Neuron (in vitro differentiated cells): ENCODE measurements around the gene UTS2B.
"Not testable (repeated sequence)": the region's sequence is repeated elsewhere in the genome, so short reads cannot be mapped to it uniquely, and the experiment has no call there.

ENCODE experiments used
- H2AFZ ChIP-seq: one replicate; pipeline ENCODE4 v1.6.1; 2013; ENCODE audit warnings: low read depth, mild to moderate bottlenecking, inconsistent platforms, low read length, moderate library complexity
- H3K27me3 ChIP-seq: one replicate; pipeline ENCODE4 v1.6.1; 2013; ENCODE audit warnings: low read length; ENCODE audit not compliant: insufficient read depth
- H3K36me3 ChIP-seq: one replicate; pipeline ENCODE4 v1.6.1; 2013; ENCODE audit warnings: low read length; ENCODE audit not compliant: insufficient read depth
- H3K4me1 ChIP-seq: one replicate; pipeline ENCODE4 v1.6.1; 2013; ENCODE audit warnings: low read length; ENCODE audit not compliant: insufficient read depth
- H3K4me3 ChIP-seq: 2 replicates; pipeline ENCODE4 v1.5.1; 2013; ENCODE audit warnings: mild to moderate bottlenecking, low read length, moderate library complexity
- H3K9me3 ChIP-seq: one replicate; pipeline ENCODE4 v1.6.1; 2013; ENCODE audit warnings: low read length

The UTS2B gene

GRCh38 chr3:191280111-191280510, 50.2 kb downstream of the UTS2B start:
- Histone ChIP-seq H3K9me3 (no peaks in the 10 kb centered on the region), H2AFZ (no peak overlapping the region), H3K27me3 (no peaks in the 10 kb centered on the region), H3K4me3 (no peak overlapping the region), H3K36me3 (no peaks in the 10 kb centered on the region), H3K4me1 (no peaks in the 10 kb centered on the region)

- Histone ChIP-seq H3K4me1 (no peaks in the 10 kb centered on the region), H3K4me3 (no peak overlapping the region), H3K36me3 (no peaks in the 10 kb centered on the region), H3K27me3 (no peaks in the 10 kb centered on the region), H3K9me3 (no peaks in the 10 kb centered on the region), H2AFZ (no peak overlapping the region)
Observed at GRCh38 chr3:191275751-191276150, 54.6 kb downstream of the UTS2B start.

- not testable (repeated sequence) for H3K9me3 ChIP-seq
Observed at GRCh38 chr3:191275244-191275643, 55.1 kb downstream of the UTS2B start.

GRCh38 chr3:191269289-191270085, 60.8 kb downstream of the UTS2B start:
- H3K4me1 ChIP-seq = peaks cover 3% of the 10 kb centered on the region
- H3K4me3 ChIP-seq = no peak overlapping the region
- no peak overlapping the region for H2AFZ ChIP-seq
- H3K9me3 ChIP-seq = no peaks in the 10 kb centered on the region
- H3K36me3 ChIP-seq = no peaks in the 10 kb centered on the region
- H3K27me3 ChIP-seq = no peaks in the 10 kb centered on the region

More at GRCh38 chr3:191275244-191275643, 55.1 kb downstream of the UTS2B start:
- not testable (repeated sequence) for H3K4me1 ChIP-seq, H3K27me3 ChIP-seq, H3K4me3 ChIP-seq, H2AFZ ChIP-seq, H3K36me3 ChIP-seq

- Histone ChIP-seq H3K4me1 (peaks cover 3% of the 10 kb centered on the region), H3K4me3 (no peak overlapping the region), H3K9me3 (no peaks in the 10 kb centered on the region), H2AFZ (no peak overlapping the region), H3K27me3 (no peaks in the 10 kb centered on the region), H3K36me3 (no peaks in the 10 kb centered on the region)
Observed at GRCh38 chr3:191268737-191269136, 61.6 kb downstream of the UTS2B start.

GRCh38 chr3:191263850-191264249, 66.5 kb downstream of the UTS2B start:
- no peaks in the 10 kb centered on the region for H3K9me3 ChIP-seq
- H3K36me3 ChIP-seq = no peaks in the 10 kb centered on the region
- no peaks in the 10 kb centered on the region for H3K27me3 ChIP-seq
- no peak overlapping the region for H2AFZ ChIP-seq
- H3K4me1 ChIP-seq = peaks cover 3% of the 10 kb centered on the region
- no peak overlapping the region for H3K4me3 ChIP-seq

- H3K4me1 ChIP-seq = peaks cover 3% of the 10 kb centered on the region
- no peaks in the 10 kb centered on the region for H3K36me3 ChIP-seq
- no peak overlapping the region for H3K4me3 ChIP-seq
- no peak overlapping the region for H2AFZ ChIP-seq
- no peaks in the 10 kb centered on the region for H3K27me3 ChIP-seq
- no peaks in the 10 kb centered on the region for H3K9me3 ChIP-seq
Observed at GRCh38 chr3:191263365-191263764, 67.0 kb downstream of the UTS2B start.

GRCh38 chr3:191262650-191263049, 67.7 kb downstream of the UTS2B start:
- Histone ChIP-seq H2AFZ (no peak overlapping the region), H3K9me3 (no peaks in the 10 kb centered on the region), H3K4me3 (no peak overlapping the region), H3K36me3 (no peaks in the 10 kb centered on the region), H3K4me1 (peaks cover 7% of the 10 kb centered on the region), H3K27me3 (no peaks in the 10 kb centered on the region)

- Histone ChIP-seq H2AFZ (no peak overlapping the region), H3K36me3 (no peaks in the 10 kb centered on the region), H3K4me1 (peaks cover 4% of the 10 kb centered on the region), H3K9me3 (no peaks in the 10 kb centered on the region), H3K27me3 (no peaks in the 10 kb centered on the region), H3K4me3 (no peak overlapping the region)
Observed at GRCh38 chr3:191261304-191261638, 69.1 kb downstream of the UTS2B start.

- H3K4me1 ChIP-seq = peaks cover 4% of the 10 kb centered on the region
- H3K9me3 ChIP-seq = no peaks in the 10 kb centered on the region
- no peaks in the 10 kb centered on the region for H3K36me3 ChIP-seq
- no peaks in the 10 kb centered on the region for H3K27me3 ChIP-seq
- no peak overlapping the region for H2AFZ ChIP-seq
- no peak overlapping the region for H3K4me3 ChIP-seq
Observed at GRCh38 chr3:191260431-191261303, 69.7 kb downstream of the UTS2B start.

- Histone ChIP-seq H3K36me3 (no peaks in the 10 kb centered on the region), H3K4me3 (no peak overlapping the region), H3K9me3 (no peaks in the 10 kb centered on the region), H2AFZ (no peak overlapping the region), H3K27me3 (no peaks in the 10 kb centered on the region), H3K4me1 (peaks cover 4% of the 10 kb centered on the region)
Observed at GRCh38 chr3:191259486-191259885, 70.8 kb downstream of the UTS2B start.

- peaks cover 4% of the 10 kb centered on the region for H3K4me1 ChIP-seq
- H3K27me3 ChIP-seq = no peaks in the 10 kb centered on the region
- no peaks in the 10 kb centered on the region for H3K9me3 ChIP-seq
- H3K36me3 ChIP-seq = no peaks in the 10 kb centered on the region
- no peak overlapping the region for H2AFZ ChIP-seq
- no peak overlapping the region for H3K4me3 ChIP-seq
Observed at GRCh38 chr3:191257286-191257685, 73.0 kb downstream of the UTS2B start.

- Histone ChIP-seq H3K4me1 (peaks cover 4% of the 10 kb centered on the region), H3K27me3 (no peaks in the 10 kb centered on the region), H3K4me3 (no peak overlapping the region), H3K9me3 (no peaks in the 10 kb centered on the region), H2AFZ (no peak overlapping the region), H3K36me3 (no peaks in the 10 kb centered on the region)
Observed at GRCh38 chr3:191256405-191256804, 73.9 kb downstream of the UTS2B start.
